ENCODE measurements around the gene TOP3B.

DNA sequence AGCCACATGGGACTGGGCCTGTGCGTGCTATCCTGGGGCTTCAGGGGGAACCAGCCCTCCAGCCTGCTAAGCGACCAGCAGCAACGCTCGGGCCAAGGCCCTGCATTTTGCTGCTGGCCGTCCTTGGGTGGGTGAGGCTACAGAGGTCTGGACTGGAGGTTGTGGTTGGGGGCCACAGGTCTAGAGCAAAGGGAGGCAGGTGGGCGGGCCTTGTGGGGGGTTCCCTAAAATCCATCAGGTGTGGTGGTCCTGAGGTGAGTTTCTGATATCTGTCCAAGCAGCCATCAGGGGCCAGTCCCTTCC is 64.7 kb downstream of the TOP3B start:
- TF ChIP-seq CTCF (IDR thresholded peaks at IDR 0.05 in 4 of 5, conservative IDR thresholded peaks at IDR 0.05 in 1 of 5) (no peak), POLR2A (IDR thresholded peaks at IDR 0.05) (no peak)

All from gastrocnemius medialis (tissue), 4 donors.